ENCODE measurements around the gene EFCAB10.

The EFCAB10 gene

GRCh38 chr7:105613611-105614330 is 32.5 kb upstream of the EFCAB10 start:
- DNase-seq = no peak
- H3K27ac ChIP-seq = no peak overlapping the region
- H3K27me3 ChIP-seq (ENCODE audit: insufficient read depth, low read depth, severe bottlenecking) = no peaks in the 10 kb centered on the region
- no peak for TF ChIP-seq CTCF (IDR thresholded peaks at IDR 0.05; ENCODE audit: low read depth, low read length)
- H3K36me3 ChIP-seq = no peaks in the 10 kb centered on the region; the same call in 1 of the 2 replicates
- no peak overlapping the region for H3K4me3 ChIP-seq (ENCODE audit: low read depth, low read length)
- H3K9me3 ChIP-seq (ENCODE audit: severe bottlenecking) = no peaks in the 10 kb centered on the region

GRCh38 chr7:105612806-105613205 is 31.5 kb upstream of the EFCAB10 start:
- H3K27ac ChIP-seq = no peak overlapping the region
- no peaks in the 10 kb centered on the region for H3K27me3 ChIP-seq (ENCODE audit: insufficient read depth, low read depth, severe bottlenecking)
- no peaks in the 10 kb centered on the region for H3K9me3 ChIP-seq (ENCODE audit: severe bottlenecking)
- TF ChIP-seq CTCF (IDR thresholded peaks at IDR 0.05; ENCODE audit: low read depth, low read length) = no peak
- no peak overlapping the region for H3K4me3 ChIP-seq (ENCODE audit: low read depth, low read length)
- no peak for DNase-seq
- H3K36me3 ChIP-seq = no peaks in the 10 kb centered on the region

DNA sequence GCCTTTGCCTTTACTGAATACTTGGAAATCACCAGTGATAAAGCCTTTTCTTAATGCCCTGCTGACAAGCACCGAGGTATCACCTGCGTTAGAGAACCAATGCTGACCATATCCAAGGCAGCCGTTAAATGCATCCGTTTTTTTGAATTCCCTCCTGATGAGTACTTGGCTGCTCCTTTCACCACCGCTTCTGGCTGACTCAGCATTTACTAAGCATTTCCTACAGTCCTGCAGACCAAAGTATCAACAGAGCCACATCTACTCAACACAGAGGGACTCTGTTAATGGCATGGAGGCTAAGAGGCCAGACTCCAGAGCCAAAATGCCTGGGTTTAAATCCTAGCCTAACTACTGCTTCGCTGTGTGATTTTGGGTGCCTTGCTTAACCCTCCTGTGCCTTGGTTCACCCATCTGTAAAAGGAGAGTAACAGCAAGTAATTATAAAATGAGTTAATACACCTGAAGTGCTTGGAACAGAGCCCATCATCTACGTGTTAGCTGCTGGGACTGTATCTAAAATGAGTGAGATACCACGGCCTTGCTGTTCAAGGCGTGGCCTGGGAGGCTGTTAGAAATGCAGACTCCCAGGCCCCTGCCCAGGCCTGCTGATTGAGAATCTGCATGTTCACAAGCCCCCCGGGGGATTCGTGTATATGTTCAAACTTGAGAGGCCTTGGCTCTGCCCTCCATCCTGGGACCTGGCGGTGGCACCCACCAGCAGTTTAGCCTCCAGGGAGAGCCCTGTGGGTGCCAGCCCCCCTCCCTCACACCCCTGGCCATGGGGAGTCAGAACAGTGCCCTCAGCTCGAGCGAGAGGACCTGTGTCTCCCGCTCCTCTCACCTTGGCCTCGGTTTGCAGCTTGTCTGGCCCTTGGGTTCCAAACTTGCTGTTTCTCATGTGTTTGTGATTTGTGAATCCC is 30.8 kb upstream of the EFCAB10 start:
- TF ChIP-seq CTCF (IDR thresholded peaks at IDR 0.05; ENCODE audit: low read depth, low read length) = no peak
- no peak overlapping the region for H3K27ac ChIP-seq
- no peaks in the 10 kb centered on the region for H3K36me3 ChIP-seq
- DNase-seq = no peak
- H3K27me3 ChIP-seq (ENCODE audit: insufficient read depth, low read depth, severe bottlenecking) = no peaks in the 10 kb centered on the region
- H3K9me3 ChIP-seq (ENCODE audit: severe bottlenecking) = no peaks in the 10 kb centered on the region
- no peak overlapping the region for H3K4me3 ChIP-seq (ENCODE audit: low read depth, low read length)

DNA sequence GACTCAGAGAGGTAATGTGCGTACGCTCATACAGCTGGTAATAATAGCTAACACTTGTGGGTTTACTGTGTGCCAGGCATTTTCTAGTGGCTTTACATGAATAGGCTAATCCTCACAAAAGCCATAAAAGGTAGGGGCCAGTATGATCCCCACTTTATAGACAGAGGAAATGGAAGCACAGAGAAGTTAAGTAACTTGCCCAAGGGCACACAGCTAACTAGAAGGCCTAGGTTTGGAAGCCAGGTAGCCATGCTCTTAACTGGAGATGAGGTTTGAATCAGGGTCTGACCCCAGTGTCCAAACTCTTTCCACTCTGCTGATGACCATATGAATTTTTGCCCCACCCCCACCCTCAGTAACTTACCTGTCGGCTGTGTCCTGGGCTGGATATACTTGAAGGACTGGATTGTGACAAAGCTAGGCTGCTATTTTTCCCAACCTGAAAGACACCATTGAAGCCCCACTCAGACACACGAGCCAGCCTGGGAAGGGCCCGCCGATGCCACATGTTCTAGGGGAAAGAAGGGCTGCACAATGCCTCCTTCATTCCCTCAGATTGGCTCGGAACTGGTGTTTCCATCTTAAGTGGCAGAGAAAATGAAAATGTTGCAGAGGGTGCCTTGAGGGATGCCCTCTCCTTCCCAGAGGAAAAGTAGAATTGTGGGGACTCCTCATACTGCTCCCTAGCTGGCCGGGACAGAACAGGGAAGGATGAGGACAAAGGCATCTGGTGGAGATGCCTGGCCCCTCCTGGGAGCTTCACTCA is 29.1 kb upstream of the EFCAB10 start:
- Histone ChIP-seq H3K9me3 (ENCODE audit: severe bottlenecking) (no peaks in the 10 kb centered on the region), H3K36me3 (no peaks in the 10 kb centered on the region), H3K27ac (no peak overlapping the region), H3K27me3 (ENCODE audit: insufficient read depth, low read depth, severe bottlenecking) (no peaks in the 10 kb centered on the region), H3K4me3 (ENCODE audit: low read depth, low read length) (no peak overlapping the region)
- DNase-seq = no peak
- no peak for TF ChIP-seq CTCF (IDR thresholded peaks at IDR 0.05; ENCODE audit: low read depth, low read length)

GRCh38 chr7:105602325-105603305 is 21.3 kb upstream of the EFCAB10 start:
- Histone ChIP-seq H3K4me3 (ENCODE audit: low read depth, low read length) (no peak overlapping the region), H3K27ac (no peak overlapping the region), H3K36me3 (no peaks in the 10 kb centered on the region), H3K9me3 (ENCODE audit: severe bottlenecking) (no peaks in the 10 kb centered on the region), H3K27me3 (ENCODE audit: insufficient read depth, low read depth, severe bottlenecking) (no peaks in the 10 kb centered on the region)
- TF ChIP-seq CTCF (IDR thresholded peaks at IDR 0.05; ENCODE audit: low read depth, low read length) = no peak
- DNase-seq = no peak

Measured in WERI-Rb-1 (cell line).